Endothelial cell of umbilical vein (primary cell): ENCODE results near the gene DMD.

ENCODE experiments used
- CTCF ChIP-seq, 2 donors: IDR thresholded peaks; 1 replicate in 1 of 2; 2 replicates in 1 of 2; pipeline ENCODE4 v1.5.1; 2011; ENCODE audit warnings: low read length in 2 of 2, mild to moderate bottlenecking in 2 of 2, moderate library complexity in 2 of 2, control low read depth in 1 of 2, inconsistent platforms in 1 of 2, low read depth in 1 of 2; ENCODE audit not compliant: insufficient read depth in 1 of 2; ENCODE audit errors: extremely low read depth in 1 of 2
- POLR2A ChIP-seq: IDR thresholded peaks from 2 replicates; pipeline ENCODE4 v1.6.1; 2012; ENCODE audit warnings: low read depth, mild to moderate bottlenecking, control low read depth, low read length

DNA sequence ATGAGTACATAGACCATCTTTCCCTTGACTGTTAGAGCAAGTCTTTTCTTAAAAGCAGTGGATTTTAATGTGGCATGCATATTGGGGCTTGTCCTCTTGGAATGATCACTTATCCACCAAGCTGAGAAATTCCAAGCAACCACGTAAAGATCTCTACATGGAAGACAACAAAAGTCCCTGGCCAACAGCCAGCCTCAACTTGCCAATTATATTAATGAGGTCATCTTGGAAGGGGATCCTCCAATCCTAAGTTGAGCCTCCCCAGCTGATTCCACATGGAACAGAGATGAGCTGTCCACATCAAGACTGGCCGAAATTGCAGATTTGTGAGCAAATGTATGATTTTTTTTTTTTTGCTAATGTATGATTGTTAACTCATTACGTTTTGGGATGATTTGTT, 2118.9 kb downstream of the DMD start:
- TF ChIP-seq POLR2A = no peak
- TF ChIP-seq CTCF (IDR thresholded peaks at IDR 0.05; ENCODE audit: extremely low read depth in 1 of 2, insufficient read depth in 1 of 2, low read depth in 1 of 2, low read length in 2 of 2) = no peak
